GM03348 (cell line): ENCODE results near the gene KLHL3.

Experiments
- DNase-seq: peaks from one replicate; pipeline ENCODE4 v3.0.0; 2012; ENCODE audit warnings: low spot score

Gene KLHL3

GRCh38 chr5:137611011-137611580 lies 124.8 kb downstream of the KLHL3 start:
- DNase-seq: no peak

- DNase-seq: no peak
Observed at GRCh38 chr5:137610598-137610997, 125.3 kb downstream of the KLHL3 start.

- DNase-seq: peak; percentile 59
Observed at GRCh38 chr5:137609127-137609526, 126.8 kb downstream of the KLHL3 start.

DNA sequence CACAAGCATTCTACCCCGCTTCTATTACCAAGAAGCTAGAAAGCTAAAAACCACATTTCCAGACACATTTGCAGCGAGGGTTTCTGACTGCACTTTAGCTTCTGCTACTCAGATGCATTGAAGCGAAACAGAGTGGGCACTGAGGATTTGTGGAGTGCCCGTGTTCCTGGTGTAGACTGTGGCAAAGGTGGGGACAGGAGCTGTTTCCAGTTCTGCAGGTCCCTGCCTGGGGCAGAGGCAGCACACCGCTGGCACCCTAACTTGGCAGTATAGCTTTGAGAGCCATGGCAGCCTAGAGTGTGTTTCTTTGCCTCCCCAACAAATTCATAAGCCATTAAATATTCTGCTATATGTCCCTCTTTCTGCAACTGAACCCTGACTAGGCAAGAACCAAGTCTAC lies 128.1 kb downstream of the KLHL3 start:
- DNase-seq: no peak

GRCh38 chr5:137606401-137606800 lies 129.5 kb downstream of the KLHL3 start:
- peak; percentile 56 for DNase-seq

DNA sequence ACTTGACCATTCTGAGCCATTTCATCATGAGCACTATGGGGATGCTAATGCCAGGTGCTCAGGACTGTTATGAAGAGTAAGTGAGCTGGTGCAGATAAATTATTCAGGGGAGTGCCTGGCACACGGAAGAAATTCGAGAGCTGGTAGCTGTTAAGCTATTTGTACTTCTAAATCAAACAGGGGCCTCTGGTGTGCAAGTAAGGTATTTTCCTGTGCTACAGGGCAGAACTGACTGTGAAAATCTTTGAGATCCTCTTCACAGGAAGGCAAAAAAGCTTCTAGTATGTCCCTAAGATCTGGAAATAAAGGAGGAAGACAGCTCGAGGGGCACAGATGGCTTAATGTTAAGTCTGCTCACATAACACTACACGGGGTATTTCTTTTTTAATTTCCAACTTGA lies 130.5 kb downstream of the KLHL3 start:
- DNase-seq: peak; percentile 47

DNA sequence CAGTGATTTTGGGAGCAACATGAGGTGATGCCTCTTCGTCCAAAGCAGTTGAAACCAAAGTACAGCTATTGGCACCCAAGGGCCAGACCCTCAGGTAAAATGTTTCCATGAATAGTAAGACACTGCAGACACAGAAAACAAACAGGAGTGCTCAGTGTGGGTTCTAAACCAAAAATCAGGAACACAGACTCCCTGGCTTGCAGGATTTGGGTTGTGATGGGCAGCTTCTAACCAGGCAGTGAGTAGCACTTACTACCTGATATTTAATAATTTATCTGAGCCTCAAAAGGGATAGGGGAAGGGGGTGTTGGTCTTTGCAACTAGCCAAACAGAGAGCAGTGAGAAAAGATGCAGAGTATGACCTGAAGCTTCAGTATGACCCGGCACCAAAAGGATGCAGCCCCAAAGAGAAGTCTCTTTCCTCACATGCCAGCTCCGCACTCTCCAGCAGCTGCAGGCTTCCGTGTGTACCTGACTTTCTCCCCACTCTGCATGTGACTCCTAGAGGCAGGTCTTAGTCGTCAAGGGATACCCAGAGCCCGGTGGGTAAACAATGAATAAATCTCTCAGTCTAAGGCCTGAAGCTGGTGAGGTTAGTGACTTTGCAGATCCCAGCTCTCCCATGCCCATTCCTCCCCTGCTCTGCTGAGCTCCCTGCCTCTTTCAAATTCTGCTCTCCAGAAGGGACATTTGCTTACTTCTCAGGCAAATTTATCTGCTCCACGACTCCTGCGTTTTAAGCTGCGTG lies 131.4 kb downstream of the KLHL3 start:
- DNase-seq: no peak

DNA sequence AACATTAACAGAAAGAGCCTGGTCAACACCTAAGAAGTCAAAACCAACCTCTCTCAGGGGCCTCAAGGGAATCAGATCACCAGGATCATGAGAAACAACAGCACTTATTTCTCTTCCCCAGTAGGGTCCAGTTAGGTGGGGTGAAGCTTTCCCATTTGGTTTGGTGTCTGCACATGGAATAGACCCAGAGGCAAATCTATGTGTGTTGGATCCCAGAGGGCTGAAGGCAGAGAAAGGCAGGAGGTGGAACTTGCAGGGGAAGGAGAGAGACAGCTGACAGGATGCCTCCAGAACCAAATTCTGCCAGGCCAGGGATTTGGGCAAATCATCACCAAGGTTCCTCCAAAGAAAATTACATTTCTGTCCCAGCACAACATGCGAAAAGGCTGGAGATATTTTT lies 132.0 kb downstream of the KLHL3 start:
- no peak for DNase-seq

DNA sequence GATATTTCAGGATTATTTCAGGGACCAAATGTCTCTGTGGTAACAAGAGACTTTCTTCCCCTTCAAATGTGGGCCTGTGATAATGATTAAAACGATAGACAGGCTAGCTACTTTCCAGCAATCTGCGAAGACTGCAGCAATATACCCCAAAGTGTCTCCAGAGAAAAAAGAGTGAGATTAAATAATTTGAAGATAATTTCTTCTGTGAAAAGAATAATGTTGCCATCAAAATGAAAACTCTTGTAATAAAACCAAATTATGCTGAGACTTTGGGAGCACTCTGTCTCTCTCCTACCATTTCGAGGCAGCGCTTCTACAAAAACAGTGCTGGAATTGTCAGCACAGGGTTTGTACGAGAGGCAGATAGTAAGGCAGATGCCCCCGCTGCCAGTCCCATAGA lies 132.5 kb downstream of the KLHL3 start:
- DNase-seq: no peak

GRCh38 chr5:137602721-137603273 lies 133.1 kb downstream of the KLHL3 start:
- DNase-seq: no peak

DNA sequence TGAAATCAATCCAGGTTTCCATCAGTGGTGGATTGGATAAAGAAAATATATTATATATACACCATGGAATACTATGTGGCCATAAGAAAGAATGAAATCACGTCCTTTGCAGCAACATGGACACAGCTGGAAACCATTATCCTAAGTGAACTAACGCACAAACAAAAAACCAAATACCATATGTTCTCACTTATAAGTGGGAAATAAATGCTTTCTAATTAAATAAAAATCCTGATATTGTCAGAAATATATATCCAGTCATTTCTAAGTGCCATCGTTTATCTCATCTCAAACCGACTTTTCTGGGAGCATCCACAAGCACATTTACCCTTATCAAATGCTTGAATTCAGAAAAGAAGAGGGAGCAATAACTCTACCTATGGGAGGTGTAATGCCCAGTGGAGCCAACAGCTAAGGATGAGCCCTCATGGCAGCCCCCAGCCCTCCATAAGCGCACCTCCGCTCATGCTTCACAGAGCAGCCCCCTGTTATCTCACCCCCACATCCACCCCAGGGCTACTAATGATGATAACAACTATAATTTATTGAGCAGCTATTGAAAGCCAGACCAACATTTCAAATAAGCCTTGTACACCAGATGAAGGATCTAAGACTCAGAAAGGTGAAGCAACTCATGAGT lies 135.0 kb downstream of the KLHL3 start:
- no peak for DNase-seq

DNA sequence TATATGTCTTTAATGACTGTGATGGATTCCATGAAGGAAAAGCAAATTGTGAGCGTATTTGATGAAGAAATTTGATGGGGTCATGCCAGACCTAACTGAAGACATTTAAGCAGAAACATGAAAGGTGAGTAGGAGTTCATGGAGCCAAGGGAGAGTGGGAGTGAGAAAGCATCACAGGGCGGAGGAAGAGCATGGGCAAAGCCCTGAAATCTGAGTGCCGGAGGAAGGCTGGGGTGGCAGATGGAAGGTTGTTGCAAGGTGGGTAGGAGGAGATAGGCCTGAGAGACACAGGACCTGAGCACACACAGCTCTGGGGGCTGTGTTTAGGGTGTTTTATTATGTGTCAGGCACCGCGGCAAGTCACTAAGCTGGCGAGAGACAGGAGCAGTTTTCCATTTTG lies 136.4 kb downstream of the KLHL3 start:
- DNase-seq: no peak

- DNase-seq: no peak
Observed at GRCh38 chr5:137598399-137598798, 137.5 kb downstream of the KLHL3 start.

- no peak for DNase-seq
Observed at GRCh38 chr5:137596941-137597340, 138.9 kb downstream of the KLHL3 start.

- DNase-seq: no peak
Observed at GRCh38 chr5:137595396-137596079, 140.4 kb downstream of the KLHL3 start.

DNA sequence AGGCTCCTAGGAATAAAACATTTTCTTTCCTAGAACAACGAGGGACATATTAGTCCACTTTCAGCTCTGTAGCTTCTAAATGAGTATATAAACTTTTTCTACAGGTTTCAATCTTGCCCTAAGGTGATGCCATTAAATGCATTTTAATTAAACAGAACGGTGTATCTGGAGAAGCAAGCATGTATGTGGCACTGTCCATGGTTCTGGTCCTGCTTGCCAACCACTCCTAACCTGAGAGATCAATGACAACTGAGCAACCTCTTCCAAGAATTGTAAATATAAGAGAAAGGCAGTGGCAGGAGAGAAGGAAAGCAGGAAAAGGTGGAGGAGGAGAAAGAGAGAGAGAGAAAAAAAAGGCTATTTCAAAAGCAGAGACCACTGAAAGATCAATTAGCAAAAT lies 141.2 kb downstream of the KLHL3 start:
- peak; percentile 24 for DNase-seq

DNA sequence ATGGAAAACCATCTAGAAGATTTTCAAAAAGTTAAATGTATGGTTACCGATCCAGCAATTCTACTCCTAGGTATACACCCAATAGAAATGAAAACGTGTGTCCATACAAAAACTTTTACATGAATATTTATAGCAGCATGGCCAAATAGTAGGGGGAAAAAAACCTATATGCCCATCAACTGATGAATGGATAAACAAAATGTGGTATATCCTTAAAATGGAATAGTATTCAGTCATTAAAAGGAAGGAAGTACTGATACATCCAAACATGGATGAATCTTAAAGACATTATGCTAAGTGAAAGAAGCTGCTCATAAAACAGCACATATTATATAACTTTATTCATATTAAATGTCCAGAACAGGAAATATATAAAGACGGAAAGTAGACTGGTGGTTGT lies 143.6 kb downstream of the KLHL3 start:
- no peak for DNase-seq

DNA sequence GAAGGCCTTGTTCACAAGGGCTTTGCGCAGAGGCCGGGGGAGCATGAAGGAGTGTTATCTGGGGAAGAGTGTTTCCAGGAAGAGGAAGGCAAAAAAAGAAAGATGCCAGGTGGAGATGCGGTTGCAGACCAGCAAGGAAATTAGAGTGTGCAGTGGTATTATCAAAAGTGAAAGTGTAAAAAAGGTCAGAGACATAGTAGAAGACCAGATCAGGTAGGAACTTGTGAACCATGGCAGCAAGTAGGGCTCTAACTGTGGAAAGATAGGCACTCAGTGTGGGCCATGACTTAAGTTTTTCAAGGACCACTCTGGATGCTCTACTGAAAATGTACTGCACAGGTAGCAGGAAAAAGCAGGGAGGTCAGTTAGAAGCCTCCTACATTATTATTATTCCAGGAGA lies 146.7 kb downstream of the KLHL3 start:
- no peak for DNase-seq

DNA sequence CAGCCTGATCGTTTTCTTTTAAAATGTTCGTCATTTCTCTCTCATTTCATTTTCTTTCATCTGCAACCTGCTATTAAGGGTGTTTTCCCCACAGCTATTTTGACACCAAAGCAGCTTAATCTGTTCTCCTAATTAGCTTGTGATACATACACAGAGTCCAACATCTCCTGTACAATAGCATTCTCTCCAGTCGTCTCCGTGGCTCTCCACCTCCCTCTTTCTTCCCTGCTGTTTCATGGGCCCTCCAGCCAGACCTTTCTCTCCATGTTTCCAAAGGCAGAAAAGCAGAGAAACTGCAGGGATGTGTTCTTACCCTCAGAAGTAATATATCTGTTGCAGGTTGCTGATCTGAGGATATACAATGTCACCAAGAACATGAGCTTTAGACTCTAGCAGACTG lies 148.0 kb downstream of the KLHL3 start:
- DNase-seq: no peak

DNA sequence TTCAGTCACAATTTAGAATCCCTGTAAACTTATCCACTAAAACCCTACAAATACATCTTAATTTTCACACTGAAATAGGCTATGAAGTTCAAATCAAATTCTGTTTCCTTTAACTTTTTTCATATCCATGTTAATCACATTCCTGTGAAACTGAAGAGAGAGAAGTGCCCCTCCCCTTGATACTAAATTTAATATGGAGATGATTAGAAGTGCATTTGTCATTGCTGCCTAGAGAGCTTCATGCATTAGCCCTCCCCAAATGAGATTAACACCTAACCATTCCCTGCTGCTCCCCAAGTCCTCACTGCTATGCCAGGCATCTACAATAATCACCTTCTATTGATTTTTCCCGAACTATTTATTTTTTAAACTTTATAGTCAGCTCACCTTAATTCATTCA lies 151.6 kb downstream of the KLHL3 start:
- no peak for DNase-seq

- no peak for DNase-seq
Observed at GRCh38 chr5:137583129-137583528, 152.8 kb downstream of the KLHL3 start.

GRCh38 chr5:137582218-137582617 lies 153.7 kb downstream of the KLHL3 start:
- DNase-seq: no peak

GRCh38 chr5:137581776-137582175 lies 154.1 kb downstream of the KLHL3 start:
- no peak for DNase-seq
